LoVo (cell line): ENCODE data around the gene SUPT6H.
"Not testable (repeated sequence)": the region's sequence is repeated elsewhere in the genome, so short reads cannot be mapped to it uniquely, and the experiment has no call there.

Experiments
- DNase-seq: peaks from one replicate; pipeline ENCODE4 v3.0.0-alpha.2; 2016; ENCODE audit warnings: low spot score

Gene SUPT6H

DNA sequence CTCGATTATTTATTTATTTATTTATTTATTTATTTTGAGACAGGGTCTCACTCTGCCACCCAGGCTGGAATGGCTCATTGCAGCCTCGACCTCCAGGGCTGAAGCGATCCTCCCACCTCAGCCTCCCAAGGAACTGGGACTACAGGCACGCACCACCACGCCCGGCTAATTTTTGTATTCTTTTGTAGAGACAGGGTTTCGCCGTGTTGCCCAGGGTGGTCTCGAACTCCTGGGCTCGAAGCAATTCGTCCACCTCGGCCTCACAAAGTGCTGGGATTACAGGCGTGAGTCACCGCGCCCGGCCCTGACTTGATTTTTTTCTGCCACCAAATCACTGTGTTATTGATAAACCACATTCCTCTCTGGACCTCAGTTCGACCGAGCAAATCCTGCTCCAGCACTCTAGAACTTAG is 57.0 kb downstream of the SUPT6H start:
- no peak for DNase-seq

DNA sequence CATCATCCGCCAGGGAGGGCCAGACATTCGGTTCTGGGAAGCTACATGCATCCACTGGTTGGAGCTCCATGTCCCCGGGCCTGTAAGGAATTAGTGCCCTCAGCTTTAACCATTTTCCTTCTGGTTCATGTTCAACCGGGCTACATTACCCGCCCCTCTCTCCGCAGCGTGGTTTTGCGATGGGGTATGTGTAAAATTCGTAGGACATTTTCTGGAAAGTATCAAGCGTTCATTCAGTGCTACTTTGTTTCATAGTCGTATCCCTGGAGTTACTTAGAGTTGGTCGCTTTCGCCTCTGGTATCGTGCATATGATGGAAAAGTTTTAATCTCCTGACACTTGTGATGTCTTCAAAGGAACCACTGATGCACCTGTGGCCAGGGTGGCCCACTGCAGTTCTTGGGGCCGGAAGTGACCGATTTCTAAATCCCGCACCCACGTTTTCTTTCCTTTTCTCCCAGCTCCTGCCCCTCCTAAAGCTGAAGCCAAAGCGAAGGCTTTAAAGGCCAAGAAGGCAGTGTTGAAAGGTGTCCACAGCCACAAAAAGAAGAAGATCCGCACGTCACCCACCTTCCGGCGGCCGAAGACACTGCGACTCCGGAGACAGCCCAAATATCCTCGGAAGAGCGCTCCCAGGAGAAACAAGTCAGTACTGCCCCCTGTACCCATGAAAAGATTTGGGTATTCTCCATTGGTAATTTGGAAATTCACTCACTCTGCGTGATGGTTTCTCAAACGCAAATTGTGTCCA is 58.4 kb downstream of the SUPT6H start:
- DNase-seq = no peak

DNA sequence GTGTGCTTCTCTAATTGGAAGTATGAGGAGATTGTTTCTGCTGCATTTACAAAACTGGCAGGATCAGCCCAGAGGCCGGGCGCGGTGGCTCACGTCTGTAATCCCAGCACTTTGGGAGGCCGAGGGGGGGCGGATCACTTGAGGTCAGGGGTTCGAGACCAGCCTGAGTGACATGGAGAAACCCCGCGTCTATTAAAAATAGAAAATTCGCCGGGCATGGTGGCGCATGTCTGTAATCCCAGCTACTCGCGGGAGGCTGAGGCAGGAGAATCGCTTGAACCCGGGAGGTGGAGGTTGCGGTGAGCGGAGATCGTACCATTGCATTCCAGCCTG is 59.0 kb downstream of the SUPT6H start:
- not testable (repeated sequence) for DNase-seq

DNA sequence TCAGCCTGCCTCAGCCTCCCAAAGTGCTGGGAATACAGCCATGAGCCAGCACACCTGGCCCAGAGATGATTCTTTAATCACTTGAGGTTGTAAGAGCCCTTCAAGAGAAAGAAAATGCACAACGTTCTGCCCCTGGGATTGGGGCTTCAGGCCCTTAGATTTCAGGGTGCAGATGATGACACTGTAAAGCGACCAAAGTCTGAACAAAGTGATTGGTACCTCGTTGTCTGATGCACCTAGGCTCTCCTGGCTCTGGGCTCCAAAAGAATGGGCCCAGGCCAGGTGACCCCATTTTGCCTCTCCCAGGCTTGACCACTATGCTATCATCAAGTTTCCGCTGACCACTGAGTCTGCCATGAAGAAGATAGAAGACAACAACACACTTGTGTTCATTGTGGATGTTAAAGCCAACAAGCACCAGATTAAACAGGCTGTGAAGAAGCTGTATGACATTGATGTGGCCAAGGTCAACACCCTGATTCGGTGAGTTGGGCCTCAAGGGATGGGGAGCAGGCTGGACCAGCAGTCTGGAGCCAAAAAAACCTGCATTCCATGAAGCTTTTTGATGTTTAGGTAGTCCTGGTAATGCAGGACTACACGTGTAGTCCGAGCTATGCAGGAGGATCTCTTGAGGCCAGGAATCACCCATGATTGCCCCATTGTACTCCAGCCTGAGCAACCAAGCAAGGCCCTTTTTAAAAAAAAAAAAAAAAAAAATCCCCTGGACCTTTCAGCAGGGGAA is 60.6 kb downstream of the SUPT6H start:
- DNase-seq = no peak

DNA sequence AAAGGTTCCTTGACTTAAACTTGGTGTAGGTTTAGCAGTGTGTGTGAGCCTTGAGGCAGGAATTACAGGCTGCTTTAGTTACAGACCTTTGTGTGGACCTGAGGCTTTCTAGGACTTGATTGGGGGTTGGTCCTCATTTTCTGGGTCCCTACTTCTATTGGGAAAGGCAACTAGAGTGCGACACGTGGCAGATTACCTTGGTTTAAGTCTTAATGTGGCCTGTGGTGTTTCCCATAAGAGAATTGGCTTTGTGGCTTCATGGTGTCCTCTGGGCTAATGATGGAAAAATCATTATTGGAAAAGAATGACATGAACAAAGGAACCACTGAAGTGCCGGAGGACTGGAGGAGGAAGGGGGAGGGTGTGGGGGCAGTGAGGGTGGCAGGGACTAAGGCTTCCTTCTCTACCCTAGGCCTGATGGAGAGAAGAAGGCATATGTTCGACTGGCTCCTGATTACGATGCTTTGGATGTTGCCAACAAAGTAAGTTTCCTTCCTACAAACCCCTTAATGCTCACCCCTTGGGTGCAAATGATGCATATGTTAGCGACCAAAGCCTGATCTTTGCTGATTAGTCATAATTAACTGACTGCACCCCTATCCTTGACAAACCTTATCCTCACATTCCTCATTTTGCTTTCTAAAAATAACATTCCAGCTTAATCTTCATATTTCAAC is 61.3 kb downstream of the SUPT6H start:
- no peak for DNase-seq

DNA sequence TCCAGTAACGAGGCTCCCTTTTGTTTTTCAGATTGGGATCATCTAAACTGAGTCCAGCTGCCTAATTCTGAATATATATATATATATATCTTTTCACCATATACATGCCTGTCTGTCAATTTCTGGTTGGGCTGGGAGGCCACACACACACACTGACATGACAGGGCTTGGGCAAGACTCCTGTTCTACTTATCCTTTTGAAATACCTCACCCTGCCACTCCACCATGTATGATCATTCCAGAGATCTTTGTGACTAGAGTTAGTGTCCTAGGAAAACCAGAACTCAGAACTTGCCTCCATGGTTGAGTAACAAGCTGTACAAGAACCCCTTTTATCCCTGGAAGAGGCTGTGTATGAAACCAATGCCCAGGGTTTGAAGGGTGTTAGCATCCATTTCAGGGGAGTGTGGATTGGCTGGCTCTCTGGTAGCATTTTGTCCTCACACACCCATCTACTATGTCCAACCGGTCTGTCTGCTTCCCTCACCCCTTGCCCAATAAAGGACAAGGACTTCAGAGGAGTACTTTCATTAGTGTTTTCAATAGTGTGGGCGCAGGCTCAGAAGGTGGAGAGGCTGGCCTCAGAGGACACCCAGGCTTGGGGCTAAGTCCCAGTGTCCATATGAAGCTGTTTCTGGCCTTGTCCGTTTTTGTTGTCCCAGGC is 62.0 kb downstream of the SUPT6H start:
- not testable (repeated sequence) for DNase-seq

DNA sequence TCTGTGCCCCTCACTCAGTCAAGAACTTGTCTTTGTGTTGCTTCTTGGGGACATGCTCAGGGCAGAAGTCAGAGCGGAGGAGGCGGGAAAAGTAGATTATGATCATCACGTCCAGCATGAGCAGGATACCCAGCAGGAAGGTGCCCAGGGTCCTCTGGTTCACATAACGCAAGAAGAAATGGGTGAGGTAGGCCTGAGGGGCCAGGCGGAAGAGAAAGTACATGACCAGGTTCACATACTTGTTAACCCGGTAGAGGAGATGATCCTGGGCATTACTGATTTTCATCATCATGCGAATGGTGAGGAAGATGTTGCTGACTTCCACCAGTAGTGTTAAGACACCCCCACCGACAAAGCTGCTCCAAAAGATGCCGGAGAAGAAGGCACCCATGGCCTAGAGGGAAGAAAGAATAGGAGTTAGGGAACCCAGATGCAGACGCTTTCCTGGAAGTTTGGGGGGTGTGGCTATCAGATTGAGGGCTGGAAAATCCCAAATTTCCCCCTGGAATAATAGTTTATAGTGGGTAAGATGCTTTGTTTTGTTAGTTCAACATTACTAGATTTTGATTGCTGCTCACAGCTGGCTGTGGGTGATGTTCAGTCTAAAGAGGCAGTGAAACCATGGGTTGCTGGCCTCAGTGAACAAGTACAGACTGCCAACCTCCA is 62.6 kb downstream of the SUPT6H start:
- no peak for DNase-seq

DNA sequence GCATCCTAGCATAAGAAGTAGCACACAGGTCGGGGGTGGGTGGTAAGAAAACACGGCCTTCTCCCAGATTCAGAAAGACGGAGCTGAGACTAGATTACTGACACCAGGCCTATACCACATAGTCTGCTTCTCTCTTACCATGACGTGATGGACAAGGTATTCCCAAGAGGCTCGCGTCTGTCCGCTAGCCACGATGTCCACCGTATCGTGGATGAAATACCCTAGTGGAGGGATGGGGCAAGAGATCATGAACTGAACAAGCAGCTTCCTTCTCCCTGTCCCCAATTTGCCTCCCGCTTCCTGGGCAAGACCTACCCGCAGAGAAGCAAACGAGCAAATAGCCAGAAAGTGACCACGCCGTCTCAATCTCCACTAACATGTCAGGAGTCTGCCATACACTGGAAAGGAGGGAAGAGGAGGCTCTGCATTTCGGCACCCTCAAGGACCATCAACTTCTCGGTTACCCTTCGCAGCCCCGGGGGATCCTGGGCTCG is 63.2 kb downstream of the SUPT6H start:
- peak; percentile 57 for DNase-seq

DNA sequence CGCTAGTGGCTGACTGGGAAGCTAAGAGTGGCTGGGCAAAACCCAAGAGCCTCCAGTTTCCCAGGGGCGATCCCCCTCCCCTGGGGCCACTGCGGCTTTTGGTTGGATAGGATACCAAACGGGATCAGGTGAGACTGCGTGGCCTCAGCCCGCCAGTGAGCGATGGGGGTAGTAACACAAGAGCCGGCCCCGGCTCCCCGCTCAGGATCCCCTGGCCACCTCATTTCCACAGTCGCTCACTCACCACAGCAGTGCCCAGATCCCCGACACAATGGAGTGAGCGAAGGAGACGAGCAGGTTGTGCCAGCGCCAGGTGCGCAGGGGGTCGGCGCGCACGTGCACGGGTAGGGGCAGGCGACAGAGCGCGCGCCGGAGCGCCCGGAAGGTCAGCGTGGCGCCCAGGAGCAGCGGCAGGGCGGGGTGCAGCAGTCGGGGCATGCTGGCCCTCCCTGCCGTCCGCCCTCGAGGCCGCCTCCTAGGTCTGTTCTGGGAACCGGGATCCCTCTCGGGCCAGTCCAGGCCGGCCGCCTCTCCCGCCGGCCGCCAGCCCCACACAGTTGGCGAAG is 63.7 kb downstream of the SUPT6H start:
- DNase-seq = peak; percentile 79

DNA sequence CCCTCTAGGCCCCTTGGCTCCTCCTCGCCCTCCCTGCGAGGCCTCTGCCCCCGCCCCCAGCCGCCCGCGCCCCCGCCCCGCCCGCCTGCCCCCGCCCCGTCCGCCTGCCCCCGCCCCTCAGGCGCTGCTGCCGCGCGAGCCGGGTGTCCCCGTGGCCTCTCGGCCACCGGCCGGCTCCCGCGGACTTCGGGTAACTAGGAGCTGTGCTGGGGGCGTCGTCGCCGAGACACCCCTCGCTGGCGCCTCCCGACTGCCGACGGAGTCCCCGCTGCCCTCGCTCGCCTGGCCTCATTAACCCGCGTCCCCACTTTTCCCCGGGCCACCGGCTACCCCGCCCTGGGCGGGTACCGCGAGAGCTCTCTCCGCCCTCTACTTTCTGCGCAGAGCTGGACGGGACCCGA is 64.2 kb downstream of the SUPT6H start, which contains the start of gene TLCD1:
Gene TLCD1, minus strand, starts transcription at position 8 of the 401 bp plus-strand sequence. CDS start 136 bp downstream, outside the sequence.
- DNase-seq = peak; percentile 77

DNA sequence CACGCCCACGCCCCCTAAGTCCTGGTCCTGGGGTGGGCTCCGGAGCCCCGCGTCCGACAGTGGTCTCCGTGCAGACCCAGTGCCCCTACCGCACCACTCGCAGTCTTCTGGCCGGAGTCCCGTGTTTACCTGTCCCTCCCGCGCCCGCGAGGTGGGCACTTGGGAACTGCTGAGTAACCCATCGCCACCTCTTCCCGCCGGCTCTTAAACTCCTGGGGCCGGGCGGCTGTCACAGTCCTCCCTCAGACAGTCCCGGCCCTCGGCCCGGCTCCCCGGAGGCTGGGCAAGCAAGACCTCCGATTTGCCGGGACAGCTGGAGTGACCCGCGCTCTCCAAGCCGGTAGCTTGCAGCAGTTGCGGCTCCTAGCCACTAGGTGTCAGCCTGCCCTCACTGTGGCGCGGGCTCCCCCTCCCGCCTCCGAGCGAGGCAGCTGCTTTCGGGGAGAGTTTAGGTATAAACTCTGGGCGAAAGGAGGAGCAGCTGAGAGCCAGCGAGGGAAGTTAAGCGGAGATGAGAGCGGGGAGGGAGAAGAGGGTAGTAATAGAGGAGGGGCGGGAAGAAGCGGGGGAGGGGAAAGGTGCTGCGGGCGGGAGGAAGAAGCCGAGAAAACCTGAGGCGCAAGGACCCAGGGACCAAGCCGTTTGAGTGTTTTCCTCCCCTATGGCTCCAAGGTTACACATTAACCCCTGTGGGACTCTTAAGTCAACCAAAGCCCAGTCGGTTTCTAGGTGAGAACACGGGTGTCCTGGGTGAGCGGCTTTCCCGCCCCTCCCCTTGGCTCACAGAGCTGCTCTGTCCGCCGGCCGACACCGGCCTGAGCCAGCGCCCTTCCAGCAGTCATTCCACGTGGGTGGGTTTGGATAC is 64.9 kb downstream of the SUPT6H start:
- peak; percentile 94 for DNase-seq

DNA sequence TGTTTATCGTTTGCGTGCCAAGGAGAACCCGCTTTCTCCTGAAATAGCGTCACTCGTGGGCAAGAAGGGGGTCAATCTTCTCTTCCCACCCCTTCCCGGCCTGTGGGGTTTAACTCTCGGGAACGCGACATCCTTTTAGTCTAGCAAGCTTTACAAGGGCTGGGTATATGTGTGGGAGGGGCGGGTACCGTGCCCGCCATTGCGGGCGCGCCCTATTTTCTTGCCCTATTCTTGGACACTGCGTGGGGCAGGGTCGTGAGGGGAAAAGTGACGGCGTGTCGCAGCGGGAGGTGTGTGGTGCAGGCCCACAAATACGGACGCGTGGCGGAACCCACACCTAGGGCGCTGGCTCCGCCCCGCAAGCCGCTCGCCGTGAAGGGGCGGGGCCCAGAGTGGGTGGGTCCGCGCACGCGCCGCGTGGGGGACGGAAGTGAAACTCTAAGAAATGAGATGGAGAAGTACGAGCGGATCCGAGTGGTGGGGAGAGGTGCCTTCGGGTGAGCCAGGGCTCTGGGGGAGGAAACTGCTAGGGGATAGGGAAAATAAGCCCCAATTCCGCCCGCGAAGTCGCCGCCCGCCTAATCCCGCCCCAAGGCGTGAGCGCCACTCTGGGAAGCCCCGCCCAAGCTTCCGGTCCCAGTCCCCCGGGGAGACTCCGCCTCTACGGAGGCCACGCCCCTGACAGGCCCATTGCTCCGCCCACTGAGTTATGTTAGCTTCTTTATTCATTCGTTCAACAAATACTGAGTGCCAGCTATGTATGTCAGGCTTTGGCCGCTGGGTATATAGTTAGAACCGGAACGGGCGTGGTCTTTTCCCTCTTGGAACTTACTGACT is 66.6 kb downstream of the SUPT6H start, which contains the start of gene NEK8:
Gene NEK8, plus strand, starts transcription at position 425 of the 837 bp plus-strand sequence. Its CDS starts 26 bp downstream, at position 451.
- peak; percentile 96 for DNase-seq

DNA sequence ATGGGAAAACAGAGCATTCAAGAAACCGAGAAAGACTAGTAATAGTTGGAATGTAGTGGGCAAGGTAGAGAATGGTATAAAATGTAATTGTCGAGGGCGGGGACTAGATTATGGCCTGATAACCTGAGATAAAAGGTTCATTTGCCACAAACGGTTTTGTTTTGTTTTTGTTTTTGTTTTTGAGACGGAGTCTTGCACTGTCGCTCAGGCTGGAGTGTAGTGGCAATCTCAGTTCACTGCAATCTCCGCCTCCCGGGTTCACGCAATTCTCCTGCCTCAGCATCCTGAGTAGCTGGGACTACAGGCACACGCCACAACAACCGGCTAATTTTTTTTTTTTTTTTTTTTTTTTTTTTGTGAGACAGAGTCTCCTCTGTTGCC is 67.9 kb downstream of the SUPT6H start:
- DNase-seq = no peak

DNA sequence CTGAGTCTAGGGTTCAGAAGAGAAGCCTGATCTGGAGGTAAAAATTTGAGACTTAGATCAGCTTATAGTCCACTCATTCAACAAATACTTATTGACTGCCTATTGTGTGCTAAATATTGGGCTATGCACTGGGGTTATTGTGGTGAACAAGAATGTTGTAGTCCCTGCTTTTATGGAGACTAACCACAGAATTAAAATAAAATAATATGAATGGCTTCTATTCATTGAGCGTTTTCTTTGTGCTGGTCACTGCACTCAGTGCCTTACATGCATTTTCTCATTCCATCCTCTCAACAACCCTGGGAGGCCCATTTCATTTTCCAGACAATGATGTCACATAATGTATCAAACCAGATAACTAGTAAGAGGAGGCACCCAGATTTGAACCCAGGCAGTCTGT is 71.3 kb downstream of the SUPT6H start:
- DNase-seq = no peak

DNA sequence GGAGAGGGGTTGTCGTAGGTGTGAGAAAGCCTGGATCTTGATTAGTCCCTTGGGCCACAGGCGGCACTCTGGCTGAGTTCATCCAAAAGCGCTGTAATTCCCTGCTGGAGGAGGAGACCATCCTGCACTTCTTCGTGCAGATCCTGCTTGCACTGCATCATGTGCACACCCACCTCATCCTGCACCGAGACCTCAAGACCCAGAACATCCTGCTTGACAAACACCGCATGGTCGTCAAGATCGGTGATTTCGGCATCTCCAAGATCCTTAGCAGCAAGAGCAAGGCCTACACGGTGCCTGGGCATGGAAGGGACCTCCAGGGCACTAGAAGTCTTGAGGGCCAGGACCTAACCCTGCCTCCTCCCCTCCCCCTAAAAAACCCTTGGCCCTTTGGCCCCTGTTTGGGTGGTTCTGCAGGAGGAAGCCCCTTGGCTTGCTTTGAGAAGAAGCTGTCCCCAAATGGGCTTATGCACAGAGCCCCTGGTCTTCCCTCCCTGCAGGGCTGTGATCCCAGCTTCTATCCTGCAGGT is 72.8 kb downstream of the SUPT6H start:
- DNase-seq = no peak

DNA sequence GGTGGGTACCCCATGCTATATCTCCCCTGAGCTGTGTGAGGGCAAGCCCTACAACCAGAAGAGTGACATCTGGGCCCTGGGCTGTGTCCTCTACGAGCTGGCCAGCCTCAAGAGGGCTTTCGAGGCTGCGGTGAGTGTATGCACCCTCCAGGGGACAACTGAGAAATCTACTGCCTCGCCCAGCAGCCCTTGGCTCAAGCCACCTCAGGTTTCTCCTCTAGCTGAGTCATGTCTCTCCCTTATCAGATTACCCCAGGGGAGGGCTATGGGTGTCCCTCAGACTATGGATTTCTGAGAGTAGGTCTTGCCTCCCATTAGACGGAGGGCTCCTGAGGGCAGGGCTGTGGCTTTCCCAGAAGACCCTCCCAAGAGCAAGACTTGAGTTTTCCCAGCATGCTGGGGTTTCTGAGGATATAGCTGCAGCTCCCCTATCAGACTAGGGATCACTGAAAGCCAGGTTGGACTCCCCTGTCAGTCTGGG is 73.3 kb downstream of the SUPT6H start:
- no peak for DNase-seq

DNA sequence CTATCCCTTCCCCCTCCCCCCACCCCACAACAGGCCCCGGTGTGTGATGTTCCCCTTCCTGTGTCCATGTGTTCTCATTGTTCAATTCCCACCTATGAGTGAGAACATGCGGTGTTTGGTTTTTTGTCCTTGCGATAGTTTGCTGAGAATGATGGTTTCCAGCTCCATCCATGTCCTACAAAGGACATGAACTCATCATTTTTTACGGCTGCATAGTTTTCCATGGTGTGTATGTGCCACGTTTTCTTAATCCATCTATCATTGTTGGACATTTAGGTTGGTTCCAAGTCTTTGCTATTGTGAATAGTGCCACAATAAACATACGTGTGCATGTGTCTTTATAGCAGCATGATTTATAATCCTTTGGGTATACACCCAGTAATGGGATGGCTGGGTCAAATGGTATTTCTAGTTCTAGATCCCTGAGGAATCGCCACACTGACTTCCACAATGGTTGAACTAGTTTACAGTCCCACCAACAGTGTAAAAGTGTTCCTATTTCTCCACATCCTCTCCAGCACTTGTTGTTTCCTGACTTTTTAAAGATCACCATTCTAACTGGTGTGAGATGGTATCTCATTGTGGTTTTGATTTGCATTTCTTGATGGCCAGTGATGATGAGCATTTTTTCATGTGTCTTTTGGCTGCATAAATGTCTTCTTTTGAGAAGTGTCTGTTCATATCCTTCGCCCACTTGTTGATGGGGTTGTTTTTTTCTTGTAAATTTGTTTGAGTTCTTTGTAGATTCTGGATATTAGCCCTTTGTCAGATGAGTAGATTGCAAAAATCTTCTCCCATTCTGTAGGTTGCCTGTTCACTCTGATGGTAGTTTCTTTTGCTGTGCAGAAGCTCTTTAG is 74.1 kb downstream of the SUPT6H start:
- not testable (repeated sequence) for DNase-seq

DNA sequence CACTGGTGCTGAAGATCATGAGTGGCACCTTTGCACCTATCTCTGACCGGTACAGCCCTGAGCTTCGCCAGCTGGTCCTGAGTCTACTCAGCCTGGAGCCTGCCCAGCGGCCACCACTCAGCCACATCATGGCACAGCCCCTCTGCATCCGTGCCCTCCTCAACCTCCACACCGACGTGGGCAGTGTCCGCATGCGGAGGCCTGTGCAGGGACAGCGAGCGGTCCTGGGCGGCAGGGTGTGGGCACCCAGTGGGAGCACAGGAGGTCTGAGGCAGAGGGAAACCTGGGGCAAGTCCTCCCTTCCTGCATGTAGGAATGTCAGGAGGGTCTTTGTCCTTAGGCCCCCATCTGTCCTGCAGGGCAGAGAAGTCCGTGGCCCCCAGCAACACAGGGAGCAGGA is 75.3 kb downstream of the SUPT6H start:
- no peak for DNase-seq
